Activated CD8-positive, alpha-beta T cell treated with anti-CD3 and anti-CD28 coated beads, Interleukin-2, amount 10 ng/mL, durations not matched to agents 7 days and 5 days (primary cell): ENCODE results near the gene PWP2. TPM values are rescaled to one million over a fixed set of nuclear protein-coding genes. Genes with fewer than 3 reads are reported as not detected.
A peak's percentile ranks its signal among the peaks of the same experiment; 100 is the strongest.
"Not testable (repeated sequence)": the region's sequence is repeated elsewhere in the genome, so short reads cannot be mapped to it uniquely, and the experiment has no call there.

Source experiments
- ATAC-seq: fragments of 150-1000 bp; cut with Tn5 transposase; one replicate; pipeline ENCODE4 v1.10.0; 2021; ENCODE audit warnings: moderate library complexity
- CTCF ChIA-PET: fragments of 350-600 bp; sonication (Branson Sonifier 250); formaldehyde crosslinking; loops from one replicate; lab custom pipeline; 2021; ENCODE audit warnings: antibody characterized with exemption; lab: Charles Lee
- POLR2A ChIA-PET: fragments of 350-600 bp; sonication (Branson Sonifier 250); formaldehyde crosslinking; loops from one replicate; lab custom pipeline; 2021; ENCODE audit warnings: antibody characterized with exemption; lab: Charles Lee
- DNase-seq: peaks from one replicate; pipeline ENCODE4 v3.0.0-alpha.2; 2020
- H3K27ac Mint-ChIP-seq: one replicate; pipeline ENCODE4 v1.8.0; 2021; ENCODE audit warnings: mild to moderate bottlenecking, mixed read lengths
- H3K27me3 Mint-ChIP-seq: one replicate; pipeline ENCODE4 v1.8.0; 2021; ENCODE audit warnings: low read depth, mixed read lengths
- H3K36me3 Mint-ChIP-seq: one replicate; pipeline ENCODE4 v1.8.0; 2021; ENCODE audit warnings: low read depth, mixed read lengths
- H3K4me1 Mint-ChIP-seq: one replicate; pipeline ENCODE4 v1.8.0; 2021; ENCODE audit warnings: low read depth, mixed read lengths
- H3K4me3 Mint-ChIP-seq: one replicate; pipeline ENCODE4 v1.8.0; 2021; ENCODE audit warnings: mild to moderate bottlenecking, mixed read lengths
- H3K9me3 Mint-ChIP-seq: one replicate; pipeline ENCODE4 v1.8.0; 2022; ENCODE audit warnings: mixed read lengths; ENCODE audit not compliant: insufficient read depth
- total RNA-seq, 2 experiments: library from RNA; stranded (reverse); gene quantifications; one replicate each; pipeline ENCODE4 v1.2.3, GENCODE V29; 2021

Gene PWP2
- 1 to 10 TPM; 2.9 to 8.0 TPM for total RNA-seq

DNA sequence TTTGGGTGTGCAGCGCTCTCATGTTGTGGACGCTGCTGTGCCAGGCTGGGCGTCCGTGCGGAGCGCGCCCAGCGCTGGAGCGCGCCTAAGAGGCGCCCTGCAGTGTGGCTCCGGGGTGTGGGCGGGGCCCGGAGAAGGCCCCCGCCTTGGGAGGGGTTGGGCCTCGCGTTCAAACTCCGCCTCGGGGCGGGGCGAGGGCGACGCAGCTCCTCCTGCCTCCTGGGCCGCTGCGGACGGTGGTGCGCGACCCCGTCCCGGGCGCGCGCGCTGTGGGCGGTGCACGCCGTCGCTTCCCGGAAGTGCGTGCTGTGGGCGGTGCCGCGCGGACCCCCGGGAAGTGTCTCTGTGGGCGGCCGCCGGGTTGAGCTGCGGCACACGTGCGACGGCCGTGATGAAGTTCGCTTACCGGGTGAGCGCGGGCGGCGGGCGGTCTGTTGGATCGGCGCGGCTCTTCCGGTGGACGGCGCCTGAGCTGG is at the start of gene PWP2:
PWP2 (plus strand) TSS at position 374 of the 476 bp plus-strand sequence; CDS start at position 392, 18 bp downstream.
- H3K36me3 Mint-ChIP-seq, H3K4me3 Mint-ChIP-seq, CTCF ChIA-PET, H3K4me1 Mint-ChIP-seq, POLR2A ChIA-PET, H3K9me3 Mint-ChIP-seq, H3K27me3 Mint-ChIP-seq, H3K27ac Mint-ChIP-seq: not testable (repeated sequence)
- ATAC-seq: peak; percentile 90
- DNase-seq: peak; percentile 30

DNA sequence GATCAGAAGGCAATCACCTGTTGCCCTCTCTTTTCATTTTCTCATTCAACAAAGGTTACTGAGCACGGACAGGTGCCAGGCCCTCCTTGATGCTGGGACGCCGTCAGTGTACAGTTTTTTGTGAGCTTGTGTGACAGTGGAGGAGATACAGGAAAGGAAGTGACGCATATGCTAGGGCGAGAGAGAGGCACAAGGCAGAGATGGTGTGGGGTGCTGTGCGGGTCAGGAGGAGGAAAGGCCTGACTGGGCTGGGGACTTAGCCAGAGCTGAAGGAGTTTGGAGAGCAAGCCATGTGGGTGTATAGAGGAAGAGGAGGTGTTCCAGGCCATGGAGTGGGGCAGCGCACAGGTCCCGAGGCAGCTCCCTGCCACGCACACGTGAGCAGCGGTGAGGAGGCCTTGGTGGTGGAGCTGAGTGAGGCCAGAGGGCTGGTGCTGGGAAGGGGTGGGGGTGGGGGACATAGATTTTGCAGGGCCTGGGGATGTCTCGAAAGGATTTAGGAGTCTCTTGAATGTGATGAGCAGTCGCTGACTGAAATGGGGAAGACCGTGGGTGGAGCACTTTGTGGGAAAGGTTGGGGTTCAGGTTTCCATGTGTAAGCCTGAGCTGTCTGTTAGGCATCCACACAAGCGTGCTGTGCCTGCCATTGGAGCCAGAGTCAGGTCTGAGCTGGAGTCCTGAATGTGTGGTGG is 49.1 kb upstream of the PWP2 start:
- ATAC-seq: no peak
- Mint-ChIP-seq H3K9me3 (no peaks in the 10 kb centered on the region), H3K36me3 (peaks cover 53% of the 10 kb centered on the region)

DNA sequence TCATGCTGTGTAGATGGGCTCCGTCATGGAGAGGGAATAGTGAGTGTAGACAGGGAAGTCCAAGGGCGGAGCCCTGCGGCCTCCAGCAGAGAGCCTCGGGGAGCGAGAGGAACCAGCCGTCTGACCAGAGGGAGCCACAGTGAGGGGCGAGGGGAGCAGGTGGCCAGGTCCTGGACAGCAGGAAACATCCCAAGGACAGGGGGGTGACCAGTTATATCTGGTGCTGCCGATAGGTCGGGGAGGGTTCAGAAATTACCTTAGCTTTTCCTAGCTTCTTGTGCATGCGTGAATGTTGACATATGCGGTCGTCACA is 48.6 kb upstream of the PWP2 start:
- no peak for DNase-seq
- Mint-ChIP-seq H3K36me3 (peaks cover 55% of the 10 kb centered on the region), H3K27me3 (no peaks in the 10 kb centered on the region), H3K4me1 (peaks cover 24% of the 10 kb centered on the region), H3K9me3 (no peaks in the 10 kb centered on the region), H3K4me3 (no peak overlapping the region), H3K27ac (peak overlapping the region; percentile 51)
- no peak for ATAC-seq
- CTCF ChIA-PET: no interaction called here
- POLR2A ChIA-PET: no interaction called here

More for the DNA sequence above, 49.1 kb upstream of the PWP2 start:
- Mint-ChIP-seq H3K27me3 (no peaks in the 10 kb centered on the region), H3K27ac (peak overlapping the region; percentile 57), H3K4me3 (no peak overlapping the region), H3K4me1 (peaks cover 19% of the 10 kb centered on the region)
- no peak for DNase-seq
- ChIA-PET POLR2A (no interaction called here), CTCF (no interaction called here)

DNA sequence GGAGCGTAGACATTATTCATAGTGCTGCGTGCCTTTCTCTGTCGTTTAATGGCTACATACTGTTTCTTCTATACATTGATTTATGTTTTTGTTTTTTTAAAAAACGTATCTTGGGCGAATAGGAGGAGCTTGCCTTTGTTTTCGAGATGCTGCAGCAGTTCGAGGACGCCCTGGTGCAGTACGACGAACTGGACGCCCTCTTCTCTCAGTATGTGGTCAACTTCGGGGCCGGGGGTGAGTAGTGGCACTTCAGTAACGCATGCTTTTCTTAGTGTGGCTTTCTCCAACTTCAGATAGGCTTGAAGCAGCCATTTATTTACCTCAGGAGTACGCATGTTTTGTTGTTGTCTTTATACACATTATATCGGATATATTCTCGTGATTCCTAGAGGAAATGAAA is 48.2 kb upstream of the PWP2 start:
- DNase-seq (no peak), ATAC-seq (no peak)
- CTCF ChIA-PET: no interaction called here
- Mint-ChIP-seq H3K9me3 (no peaks in the 10 kb centered on the region), H3K36me3 (peaks cover 55% of the 10 kb centered on the region), H3K4me1 (peaks cover 24% of the 10 kb centered on the region), H3K27ac (no peak overlapping the region), H3K27me3 (no peaks in the 10 kb centered on the region), H3K4me3 (no peak overlapping the region)
- POLR2A ChIA-PET: interaction anchor here (1.0 kb wide), 1 partner anchor 25 kb away, joined by 3 read pairs; no protein-coding TSS in a partner anchor

DNA sequence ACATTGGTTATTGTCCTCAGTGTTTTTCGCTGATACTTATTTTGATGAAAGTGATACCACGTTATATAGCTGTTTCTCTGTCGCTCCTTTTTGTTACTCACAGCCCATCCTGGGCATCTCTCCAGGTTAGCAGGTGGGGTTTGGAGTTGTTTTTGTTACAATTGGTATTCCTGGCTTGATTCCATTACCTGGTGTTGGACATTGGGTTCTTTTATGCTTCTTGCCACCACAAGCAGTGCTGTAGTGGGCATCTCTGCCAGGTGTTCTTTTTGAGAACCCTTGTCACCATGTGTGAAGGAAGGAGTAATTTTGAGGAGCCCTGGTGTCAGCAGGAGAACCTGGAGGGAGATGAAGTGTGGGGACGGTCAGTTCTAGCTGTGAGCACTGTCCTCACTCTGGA is 47.5 kb upstream of the PWP2 start:
- Mint-ChIP-seq H3K36me3 (peaks cover 57% of the 10 kb centered on the region), H3K27me3 (no peaks in the 10 kb centered on the region), H3K4me3 (no peak overlapping the region), H3K4me1 (peaks cover 27% of the 10 kb centered on the region), H3K9me3 (no peaks in the 10 kb centered on the region), H3K27ac (no peak overlapping the region)
- ATAC-seq (no peak), DNase-seq (no peak)
- CTCF ChIA-PET: no interaction called here
- POLR2A ChIA-PET: interaction anchor here (1.0 kb wide), 1 partner anchor 24 kb away, joined by 3 read pairs; no protein-coding TSS in a partner anchor

DNA sequence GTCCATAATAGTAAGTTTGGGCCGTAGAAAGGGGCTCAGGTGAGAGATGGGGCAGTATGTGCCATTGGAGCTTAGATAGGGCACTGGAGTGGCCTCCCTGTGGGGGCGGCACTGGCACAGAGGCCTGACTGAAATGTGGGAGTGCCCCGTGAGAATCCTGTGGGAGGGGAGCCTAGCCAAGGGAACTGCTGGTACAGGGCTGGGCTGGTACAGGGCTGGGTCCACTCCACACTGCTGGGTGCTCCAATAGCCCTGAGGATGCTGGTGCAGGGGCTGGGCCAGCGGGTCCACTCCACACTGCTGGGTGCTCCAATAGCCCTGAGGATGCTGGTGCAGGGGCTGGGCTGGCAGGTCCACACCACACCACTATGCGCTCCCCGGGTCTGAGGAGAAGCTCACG is 44.8 kb upstream of the PWP2 start:
- Mint-ChIP-seq H3K9me3 (no peaks in the 10 kb centered on the region), H3K27ac (peak overlapping the region; percentile 27), H3K4me3 (no peak overlapping the region), H3K36me3 (peaks cover 60% of the 10 kb centered on the region), H3K4me1 (peaks cover 52% of the 10 kb centered on the region), H3K27me3 (no peaks in the 10 kb centered on the region)
- no peak for ATAC-seq
- ChIA-PET CTCF (interaction anchor here (1.5 to 1.8 kb wide), 2 partner anchors 19 to 49 kb away, joined by 4 to 6 read pairs; no protein-coding TSS in a partner anchor), POLR2A (no interaction called here)
- no peak for DNase-seq

DNA sequence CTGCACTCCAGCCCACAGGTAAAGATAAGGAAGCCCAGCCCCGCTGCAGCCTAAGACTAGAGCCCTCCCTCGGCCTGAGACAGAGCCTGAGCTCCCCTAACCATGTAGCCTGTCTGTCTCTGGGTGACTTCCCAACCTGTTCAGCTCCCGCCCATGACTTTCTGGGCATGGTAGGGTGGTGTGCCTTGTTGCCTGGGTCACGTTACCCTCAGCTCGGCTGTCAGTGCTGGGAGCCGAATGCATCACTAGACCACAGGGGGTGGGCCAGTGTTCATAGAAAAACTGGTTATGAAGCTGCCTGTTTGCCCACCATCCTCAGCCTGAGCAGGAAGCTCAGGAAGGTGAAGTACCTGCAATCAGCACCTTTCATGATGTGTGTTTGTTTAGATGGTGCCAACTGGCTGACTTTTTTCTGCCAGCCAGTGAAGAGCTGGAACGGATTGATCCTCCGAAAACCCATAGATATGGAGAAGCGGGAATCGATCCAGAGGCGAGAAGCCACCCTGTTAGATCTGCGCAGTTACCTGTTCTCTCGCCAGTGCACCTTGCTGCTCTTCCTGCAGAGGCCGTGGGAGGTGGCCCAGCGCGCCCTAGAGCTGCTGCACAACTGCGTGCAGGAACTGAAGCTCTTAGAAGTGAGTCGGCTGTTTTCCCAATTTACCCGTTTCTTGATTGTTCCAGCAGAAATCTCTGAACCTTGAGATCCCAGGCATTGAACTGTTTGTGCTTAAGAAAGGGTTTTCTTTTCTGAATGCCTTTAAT is 43.9 kb upstream of the PWP2 start:
- ATAC-seq: no peak
- Mint-ChIP-seq H3K27me3 (no peaks in the 10 kb centered on the region), H3K9me3 (no peaks in the 10 kb centered on the region), H3K36me3 (peaks cover 58% of the 10 kb centered on the region), H3K4me1 (peaks cover 47% of the 10 kb centered on the region), H3K27ac (peak overlapping the region; percentile 78), H3K4me3 (no peak overlapping the region)
- ChIA-PET POLR2A (interaction anchor here (0.5 to 1.1 kb wide), 3 partner anchors 8 to 22 kb away, joined by 4 to 5 read pairs (median 4); no protein-coding TSS in a partner anchor), CTCF (interaction anchor here (0.6 to 1.8 kb wide), 6 partner anchors 11 to 50 kb away, joined by 3 to 6 read pairs (median 3); no protein-coding TSS in a partner anchor)
- DNase-seq: no peak

DNA sequence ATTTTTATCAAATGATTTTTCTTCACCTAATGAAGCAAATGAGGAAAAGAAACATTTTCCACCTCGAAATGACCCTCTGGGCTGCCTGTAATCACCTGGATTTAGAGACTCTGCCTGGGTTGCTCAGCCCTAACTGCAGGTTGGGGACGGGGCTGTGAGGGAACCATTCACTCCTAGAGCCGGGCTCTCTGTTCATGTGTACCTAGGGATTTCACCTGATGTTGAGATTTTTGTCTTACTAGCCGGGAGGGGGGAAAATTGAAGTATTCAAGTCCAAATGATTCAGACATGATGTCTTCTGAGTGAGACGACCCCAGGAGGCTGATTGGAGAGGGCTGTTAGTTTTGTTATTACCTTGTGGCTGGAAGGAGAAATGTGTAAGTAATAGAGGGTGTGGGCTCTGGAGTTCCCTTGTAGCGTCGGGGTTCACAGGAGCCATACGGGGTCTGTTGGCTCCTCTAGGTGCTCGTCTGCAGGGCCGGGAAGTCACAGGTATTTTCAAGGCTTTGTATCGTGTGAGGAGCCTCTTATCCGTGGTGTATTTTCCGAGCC is 42.3 kb upstream of the PWP2 start:
- POLR2A ChIA-PET: interaction anchor here (1.0 to 3.8 kb wide), 5 partner anchors 8 to 51 kb away, joined by 3 to 37 read pairs (median 5); no protein-coding TSS in a partner anchor
- Mint-ChIP-seq H3K4me3 (peak overlapping the region; percentile 70), H3K9me3 (no peaks in the 10 kb centered on the region), H3K36me3 (peaks cover 58% of the 10 kb centered on the region), H3K4me1 (peaks cover 47% of the 10 kb centered on the region), H3K27me3 (no peaks in the 10 kb centered on the region), H3K27ac (peak overlapping the region; percentile 99)
- DNase-seq (no peak), ATAC-seq (no peak)
- CTCF ChIA-PET: interaction anchor here (1.0 to 1.1 kb wide), 3 partner anchors 18 to 49 kb away, joined by 3 read pairs; no protein-coding TSS in a partner anchor

DNA sequence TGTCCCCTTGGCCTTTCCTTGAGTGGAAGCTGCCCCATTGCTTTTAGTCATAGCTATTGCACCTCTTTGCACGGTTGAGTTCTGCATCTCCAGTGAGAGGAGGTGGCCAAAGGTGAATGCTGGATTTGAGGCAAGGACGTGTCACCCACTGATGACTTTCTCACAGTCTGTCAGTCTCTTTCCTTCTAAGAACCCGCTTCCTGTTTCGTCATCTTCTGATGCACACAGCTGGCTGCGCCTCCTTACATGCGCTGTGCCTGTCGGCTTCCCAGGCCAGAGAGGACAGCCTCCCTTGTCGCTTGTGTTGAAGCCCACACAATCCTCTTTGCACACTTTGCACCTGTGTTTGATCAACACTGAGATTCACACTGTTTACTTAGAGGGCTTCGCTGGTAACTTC is 41.8 kb upstream of the PWP2 start:
- peaks cover 47% of the 10 kb centered on the region for H3K4me1 Mint-ChIP-seq
- H3K27ac Mint-ChIP-seq: peak overlapping the region; percentile 99
- peak; percentile 87 for DNase-seq
- H3K36me3 Mint-ChIP-seq: peaks cover 59% of the 10 kb centered on the region
- CTCF ChIA-PET: interaction anchor here (1.6 kb wide), 1 partner anchor 10 kb away, joined by 6 read pairs; no protein-coding TSS in a partner anchor
- no peaks in the 10 kb centered on the region for H3K9me3 Mint-ChIP-seq
- H3K27me3 Mint-ChIP-seq: no peaks in the 10 kb centered on the region
- POLR2A ChIA-PET: interaction anchor here (1.0 to 3.8 kb wide), 5 partner anchors 9 to 52 kb away, joined by 3 to 37 read pairs (median 5); no protein-coding TSS in a partner anchor
- peak; percentile 100 for ATAC-seq
- peak overlapping the region; percentile 70 for H3K4me3 Mint-ChIP-seq

DNA sequence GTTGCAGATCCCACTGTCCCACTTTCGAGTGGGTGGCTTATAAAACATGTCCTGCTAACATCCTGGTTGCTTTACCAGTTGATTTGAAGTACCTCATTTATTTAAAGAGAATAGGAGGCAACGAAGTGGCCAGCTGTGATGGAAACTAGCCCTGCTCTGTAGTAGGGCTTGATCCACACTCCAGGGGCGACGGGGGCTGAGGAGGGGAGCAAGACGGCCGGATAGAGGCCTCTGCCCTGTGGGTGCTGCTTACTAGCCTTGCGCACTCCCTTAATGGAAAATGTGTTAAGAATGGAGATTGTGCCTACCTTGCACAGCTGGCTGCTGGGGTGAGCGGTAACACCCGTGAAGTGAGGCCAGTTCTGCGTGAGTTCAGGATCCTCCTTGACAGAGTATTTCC is 41.1 kb upstream of the PWP2 start:
- no peaks in the 10 kb centered on the region for H3K9me3 Mint-ChIP-seq
- peak overlapping the region; percentile 70 for H3K4me3 Mint-ChIP-seq

More for the DNA sequence above, 41.1 kb upstream of the PWP2 start:
- H3K27me3 Mint-ChIP-seq: no peaks in the 10 kb centered on the region
- DNase-seq (no peak), ATAC-seq (no peak)
- peak overlapping the region; percentile 99 for H3K27ac Mint-ChIP-seq
- ChIA-PET CTCF (interaction anchor here (1.2 to 1.6 kb wide), 2 partner anchors 10 to 13 kb away, joined by 4 to 6 read pairs; no protein-coding TSS in a partner anchor), POLR2A (interaction anchor here (0.6 to 3.8 kb wide), 6 partner anchors 9 to 53 kb away, joined by 3 to 37 read pairs (median 4); no protein-coding TSS in a partner anchor)
- H3K4me1 Mint-ChIP-seq: peaks cover 48% of the 10 kb centered on the region
- H3K36me3 Mint-ChIP-seq: peaks cover 63% of the 10 kb centered on the region
